HepG2 (cell line): ENCODE measurements around the gene WDR83. TPM values are rescaled to one million over a fixed set of nuclear protein-coding genes. Genes with fewer than 3 reads are reported as not detected.

Experiments used
- ARNTL ChIP-seq: sonication (generic); formaldehyde crosslinking; IDR thresholded peaks from 2 replicates; pipeline ENCODE4 v1.4.0; 2020; ENCODE audit warnings: mild to moderate bottlenecking, missing genetic modification reagents
- ATF7-NPFF ChIP-seq: sonication (generic); formaldehyde crosslinking; IDR thresholded peaks from 2 replicates; pipeline ENCODE4 v1.8.1; 2023; ENCODE audit warnings: mild to moderate bottlenecking, low read depth, missing genetic modification reagents, moderate library complexity
- HNRNPH1 ChIP-seq: fragments of 200-400 bp; formaldehyde crosslinking; optimal IDR thresholded peaks from 2 replicates; pipeline ENCODE3; 2017; ENCODE audit warnings: mild to moderate bottlenecking, low read depth, low read length
- MAF1 ChIP-seq: sonication (generic); formaldehyde crosslinking; IDR thresholded peaks from 2 replicates; pipeline ENCODE4 v1.5.0; 2020; ENCODE audit warnings: missing genetic modification reagents, borderline replicate concordance
- NCOR1 ChIP-seq: fragments of 200-600 bp; sonication (generic); IDR thresholded peaks from 2 replicates; pipeline ENCODE4 v1.7.0; 2017; ENCODE audit warnings: antibody characterized with exemption, low read length, borderline replicate concordance
- NFIB ChIP-seq: sonication (generic); formaldehyde crosslinking; IDR thresholded peaks from 2 replicates; pipeline ENCODE4 v1.9.0; 2021; ENCODE audit warnings: missing genetic modification reagents, mild to moderate bottlenecking, borderline replicate concordance
- PLRG1 ChIP-seq: fragments of 450-650 bp; conservative IDR thresholded peaks from 2 replicates; pipeline ENCODE4 v1.6.1; 2016
- RFX1 ChIP-seq: fragments of 450-650 bp; IDR thresholded peaks from 2 replicates; pipeline ENCODE4 v1.6.1; 2017
- TEAD2 ChIP-seq: sonication (generic); formaldehyde crosslinking; IDR thresholded peaks from 2 replicates; pipeline ENCODE4 v1.9.0; 2021; ENCODE audit warnings: missing genetic modification reagents
- THAP9 ChIP-seq: sonication (generic); formaldehyde crosslinking; IDR thresholded peaks from 2 replicates; pipeline ENCODE4; 2020; ENCODE audit warnings: missing genetic modification reagents, mild to moderate bottlenecking, borderline replicate concordance
- ZBTB10 ChIP-seq: sonication (generic); formaldehyde crosslinking; IDR thresholded peaks from 2 replicates; pipeline ENCODE4 v1.4.0; 2020; ENCODE audit warnings: missing genetic modification reagents, borderline replicate concordance
- ZNF274 ChIP-seq: sonication (generic); formaldehyde crosslinking; IDR thresholded peaks from 2 replicates; pipeline ENCODE4 v1.5.1; 2020; ENCODE audit warnings: mild to moderate bottlenecking, missing genetic modification reagents
- ZNF318 ChIP-seq: sonication (generic); formaldehyde crosslinking; IDR thresholded peaks from 2 replicates; pipeline ENCODE4 v1.4.0; 2020; ENCODE audit warnings: mild to moderate bottlenecking, missing genetic modification reagents
- ZSCAN9 ChIP-seq: IDR thresholded peaks from 2 replicates; pipeline ENCODE4 v1.6.1; 2016; ENCODE audit warnings: borderline replicate concordance
- polyA plus RNA-seq, 8 experiments: library from polyadenylated mRNA; depleted of rRNA in 3 of 8; stranded (reverse) in 7 of 8; unstranded in 1 of 8; fragments of >200 nt; fragmentation: Illumina TruSeq in 4 of 8; extraction: Trizol in 4 of 8; gene quantifications; 2 replicates each; pipeline versions ENCODE4 v1.2.1 to v1.2.3, GENCODE V29; 2011 to 2016; ENCODE audit warnings: low read depth in 4 of 8, missing spikeins in 1 of 8, mixed read lengths in 1 of 8; ENCODE audit not compliant: insufficient read depth in 1 of 8
- total RNA-seq, 5 experiments: library from RNA; depleted of rRNA; stranded (reverse); fragments of >200 nt; fragmentation: Illumina TruSeq; extraction: Trizol; gene quantifications; 2 replicates each; pipeline ENCODE4 v1.2.3, GENCODE V29; 2016; ENCODE audit warnings: low read depth in 1 of 5

Gene WDR83
- total and polyA plus RNA-seq, 2 of the 13 experiments (the other 11 are each of a cell fraction or from before 2014, with no cell fraction given) = 4.5 to 10.7 TPM

- TF ChIP-seq THAP9 (CRISPR knock-in tag) (peak; percentile 70; the same call in 1 of the 2 replicates), PLRG1 (no peak), ZSCAN9 (0 out of 2 replicates have a peak, but pooled peaks have one; percentile 57), RFX1 (peak; percentile 92), HNRNPH1 (no peak), ATF7-NPFF (no peak), NFIB (no peak), ZNF274 (CRISPR knock-in tag) (peak; percentile 40; the same call in 1 of the 2 replicates), ZBTB10 (no peak), MAF1 (0 out of 2 replicates have a peak, but pooled peaks have one; percentile 64), TEAD2 (CRISPR knock-in tag) (no peak), NCOR1 (no peak), ZNF318 (0 out of 2 replicates have a peak, but pooled peaks have one; percentile 33), ARNTL (CRISPR knock-in tag) (no peak; the same call in 1 of the 2 replicates)
Observed at GRCh38 chr19:12696366-12697335, 30.0 kb downstream of the WDR83 start, which contains the start of gene FBXW9 (continued).
